HG03354 (cell line): ENCODE results near the gene CEACAM4.
A peak's percentile ranks its signal among the peaks of the same experiment; 100 is the strongest.

ENCODE experiments used
- ATAC-seq: cut with Tn5 transposase; IDR thresholded peaks from one replicate; pipeline ENCODE4 v1.9.1; 2021; ENCODE audit warnings: mild to moderate bottlenecking; ENCODE audit not compliant: unreplicated experiment, poor library complexity, severe bottlenecking

CEACAM4 gene

DNA sequence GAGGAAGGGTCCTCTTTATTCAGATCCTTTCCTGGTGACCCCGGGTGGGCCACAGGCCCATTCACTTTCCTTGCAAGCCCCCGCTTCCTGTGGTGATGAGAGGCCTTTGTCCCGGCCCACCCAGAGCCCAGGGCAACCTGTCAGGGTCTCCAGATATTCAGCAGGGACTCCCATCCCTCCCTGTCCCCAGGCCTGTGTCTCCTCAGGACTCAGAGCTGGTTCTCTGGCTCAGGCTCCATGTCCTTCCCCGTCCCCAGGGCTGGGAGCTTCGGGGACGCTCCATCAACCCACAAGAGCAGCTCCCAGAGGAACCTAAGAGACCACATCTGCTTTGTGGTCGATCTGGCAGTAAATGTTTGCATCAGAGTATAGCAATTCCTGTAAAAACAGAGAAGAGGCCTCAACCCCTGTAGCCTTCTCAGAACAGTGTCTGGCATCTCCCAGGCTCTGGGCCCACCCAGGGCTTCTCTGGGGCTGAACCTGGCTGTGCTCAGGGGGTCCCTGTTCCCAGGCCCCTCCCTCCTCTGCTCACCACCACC lies 7.8 kb downstream of the CEACAM4 start:
- ATAC-seq, result no peak

DNA sequence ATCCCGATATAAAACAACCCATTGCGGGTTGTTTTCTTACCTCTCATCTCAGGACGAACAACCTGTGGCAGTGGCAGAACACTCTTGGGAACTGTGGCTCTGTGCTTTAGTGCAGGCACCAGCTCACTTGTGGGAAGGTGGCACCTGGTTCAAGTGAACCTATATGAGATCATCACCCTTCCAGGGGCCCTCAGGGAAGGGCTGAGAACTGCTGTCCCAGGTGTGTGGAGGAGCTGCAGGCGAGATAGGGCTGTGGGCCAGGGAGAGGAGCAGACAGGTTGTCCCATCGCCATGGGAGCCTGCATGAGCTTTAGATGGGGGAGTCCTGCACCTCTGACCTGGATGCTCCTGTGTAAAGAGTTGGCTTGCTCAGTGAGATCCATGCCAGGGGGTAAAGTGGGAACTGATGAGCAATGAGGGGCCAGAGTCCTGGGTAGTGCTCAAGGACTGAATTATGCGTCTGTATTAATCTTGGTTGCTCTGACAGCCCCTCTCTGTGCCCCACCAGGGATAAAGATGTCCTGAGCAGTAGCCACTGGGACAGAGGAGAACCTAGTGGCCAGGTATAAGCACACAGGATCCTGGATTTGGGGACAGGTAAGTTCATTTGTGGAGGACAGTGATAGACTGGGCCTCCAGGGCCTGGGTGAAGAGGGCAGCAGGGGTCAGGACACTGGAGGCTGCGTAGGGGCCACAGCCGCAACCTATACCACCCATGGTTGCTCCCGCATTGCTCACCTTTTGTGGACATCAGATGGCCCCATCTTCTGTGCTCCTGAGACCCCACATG lies 8.7 kb downstream of the CEACAM4 start:
- no peak for ATAC-seq

DNA sequence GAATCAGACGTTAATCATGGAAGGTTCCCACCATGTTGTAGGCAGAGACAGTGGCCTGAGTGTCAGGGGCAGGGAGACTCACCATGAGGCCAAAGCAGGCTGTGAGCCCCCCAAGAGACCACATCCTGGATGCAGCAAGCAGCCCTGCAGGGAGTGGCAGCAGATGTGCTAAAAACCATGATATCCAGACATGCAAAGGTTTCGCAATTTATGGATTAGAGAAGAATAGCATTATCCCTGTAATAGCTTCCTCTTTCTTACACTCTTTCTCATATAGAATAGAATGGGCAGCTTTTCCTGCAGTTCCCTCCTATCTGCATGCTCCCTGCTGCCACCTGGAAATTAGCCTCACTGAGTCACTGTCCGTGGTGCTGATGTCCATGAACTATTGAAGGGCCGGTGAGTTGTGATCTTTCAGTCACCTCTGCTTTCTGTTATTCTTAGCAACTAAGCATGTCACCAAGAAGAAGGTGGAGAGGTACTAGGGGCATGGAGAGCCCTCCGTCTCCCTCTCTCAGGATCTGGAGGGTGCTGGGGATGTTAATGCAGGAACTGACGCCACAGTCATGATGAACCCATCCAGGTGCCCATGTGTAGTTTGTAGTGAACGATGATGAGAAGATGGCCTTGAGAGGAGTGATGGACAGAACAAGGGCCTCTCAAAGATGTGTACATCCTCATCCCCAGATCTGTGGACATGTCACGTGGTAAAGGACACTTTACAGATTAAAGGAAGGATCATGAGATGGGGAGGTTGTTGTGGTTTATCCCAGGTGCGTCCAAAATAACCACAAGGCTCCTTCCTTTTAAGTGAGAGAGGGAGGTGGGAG lies 9.9 kb downstream of the CEACAM4 start:
- no peak for ATAC-seq

DNA sequence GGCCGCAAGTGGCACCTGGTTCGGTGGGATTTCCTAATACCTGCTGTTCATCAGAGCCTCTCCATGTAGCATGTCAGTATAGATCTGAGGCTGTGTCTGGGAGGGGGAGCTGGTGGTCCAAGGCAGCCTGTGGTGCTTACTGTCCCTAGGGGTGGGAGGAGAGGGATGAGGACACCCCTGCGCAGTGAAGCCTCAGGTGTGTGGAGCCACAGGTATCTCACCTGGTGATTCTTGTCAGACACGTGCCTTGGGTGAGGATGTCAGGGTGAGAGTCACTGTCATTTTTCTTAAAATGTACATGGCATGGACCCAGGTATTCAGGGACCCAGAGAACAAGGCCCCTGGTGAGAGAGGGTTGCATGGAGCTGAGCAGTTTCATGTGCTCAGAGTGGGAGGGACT lies 11.7 kb downstream of the CEACAM4 start:
- ATAC-seq, result no peak

DNA sequence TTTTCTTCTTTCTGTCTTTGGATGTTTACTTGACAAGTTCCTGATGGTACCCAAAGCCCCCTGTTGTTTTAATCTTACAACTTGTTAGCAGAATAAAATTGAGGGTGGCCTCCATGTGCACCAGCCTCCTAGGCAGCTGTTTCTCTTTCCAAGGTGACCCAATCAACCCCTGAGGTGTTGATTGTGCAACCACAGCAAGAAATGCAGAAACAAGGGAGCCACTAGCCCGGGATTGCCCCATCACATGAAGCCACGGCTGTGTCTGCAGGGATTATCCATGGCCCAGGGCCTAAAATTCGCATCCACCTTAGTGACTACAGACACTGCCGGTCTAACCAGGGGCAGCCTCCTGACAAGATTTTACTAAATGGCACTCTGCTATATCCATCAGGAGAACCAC lies 14.4 kb downstream of the CEACAM4 start:
- ATAC-seq, result no peak

DNA sequence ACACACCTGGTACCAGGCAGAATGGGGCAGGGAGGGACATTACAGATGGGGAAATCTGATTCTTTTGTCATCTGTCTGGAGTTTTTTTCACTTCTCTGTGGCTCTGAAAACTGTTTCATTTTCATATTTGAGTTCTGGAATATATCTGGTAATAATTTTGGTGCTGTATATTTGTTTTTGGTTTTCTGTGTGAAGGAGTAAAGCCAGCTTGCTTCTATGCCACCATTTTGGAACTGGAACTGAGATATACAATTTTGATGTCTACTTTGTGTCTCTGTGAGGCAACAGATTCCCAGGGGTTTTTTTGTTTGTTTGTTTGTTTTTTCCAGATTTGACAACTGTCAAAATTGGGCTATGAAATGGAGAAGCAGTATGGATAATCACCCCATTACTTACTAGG lies 16.1 kb downstream of the CEACAM4 start:
- ATAC-seq, result no peak

DNA sequence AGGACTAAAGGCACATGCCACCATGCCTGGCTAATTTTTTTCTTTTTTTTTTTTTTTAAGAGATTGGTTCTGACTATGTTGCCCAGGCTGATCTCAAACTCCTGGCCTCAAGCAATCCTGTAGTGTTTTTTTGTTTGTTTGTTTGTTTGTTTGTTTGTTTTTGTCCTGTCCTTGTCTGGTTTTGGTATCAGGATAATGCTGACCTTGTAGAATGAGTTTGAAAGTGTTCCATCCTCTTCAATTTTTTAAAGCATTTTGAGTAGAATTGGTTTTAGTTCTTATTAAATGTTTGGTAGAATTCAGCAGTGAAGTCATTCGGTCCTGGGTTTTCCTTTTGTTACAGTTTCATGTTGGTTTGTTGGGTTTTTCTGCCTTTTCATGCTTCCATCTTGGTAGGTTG lies 19.2 kb downstream of the CEACAM4 start:
- ATAC-seq, result no peak

DNA sequence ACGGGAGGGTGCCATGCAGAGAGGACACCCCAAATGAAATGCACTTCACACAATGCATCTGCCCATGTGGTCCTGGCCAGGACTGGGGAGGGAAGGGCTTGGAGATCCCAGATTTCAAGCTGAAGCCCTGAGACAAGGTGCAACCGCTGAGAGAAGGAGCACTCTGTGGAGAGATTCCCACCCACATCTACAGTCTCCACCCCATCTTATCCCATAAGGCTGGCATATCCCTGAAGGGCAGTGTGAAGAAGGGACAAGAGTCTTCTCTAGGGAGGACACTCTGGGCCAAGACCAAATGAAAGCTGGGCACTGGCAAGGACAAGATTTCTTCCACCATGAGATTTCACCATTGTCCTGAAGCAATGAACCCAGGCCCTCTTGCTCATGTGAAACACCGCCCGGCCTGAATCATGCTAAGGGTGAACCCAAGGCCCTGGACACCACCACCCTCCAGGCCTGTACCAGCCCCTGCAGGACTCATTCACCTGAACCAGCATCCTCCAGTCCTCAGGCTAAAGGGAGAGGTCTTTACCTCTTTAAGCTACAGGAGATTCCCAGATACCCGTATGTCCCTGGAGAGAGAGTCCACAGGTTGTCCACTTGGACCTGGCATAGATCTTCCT lies 20.5 kb downstream of the CEACAM4 start:
- ATAC-seq, result no peak

DNA sequence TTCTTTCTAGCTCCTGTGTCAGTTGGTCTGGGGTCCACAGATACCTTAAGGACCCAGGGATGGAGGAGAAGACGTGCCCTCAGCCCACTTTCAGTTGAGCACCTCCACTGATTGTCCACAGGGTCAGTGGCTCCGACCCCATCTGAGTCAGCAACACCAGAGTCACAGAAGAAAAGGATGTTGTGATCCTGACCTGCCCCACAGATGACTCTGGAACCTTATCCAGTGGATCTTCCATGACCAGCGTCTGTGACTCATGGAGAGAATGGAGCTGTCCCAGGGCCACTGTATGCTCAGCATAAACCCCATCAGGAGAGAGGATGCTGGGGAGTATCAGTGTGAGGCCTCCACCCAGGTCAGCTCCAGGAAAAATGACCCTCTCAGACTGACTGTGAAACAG lies 22.0 kb downstream of the CEACAM4 start:
- no peak for ATAC-seq

DNA sequence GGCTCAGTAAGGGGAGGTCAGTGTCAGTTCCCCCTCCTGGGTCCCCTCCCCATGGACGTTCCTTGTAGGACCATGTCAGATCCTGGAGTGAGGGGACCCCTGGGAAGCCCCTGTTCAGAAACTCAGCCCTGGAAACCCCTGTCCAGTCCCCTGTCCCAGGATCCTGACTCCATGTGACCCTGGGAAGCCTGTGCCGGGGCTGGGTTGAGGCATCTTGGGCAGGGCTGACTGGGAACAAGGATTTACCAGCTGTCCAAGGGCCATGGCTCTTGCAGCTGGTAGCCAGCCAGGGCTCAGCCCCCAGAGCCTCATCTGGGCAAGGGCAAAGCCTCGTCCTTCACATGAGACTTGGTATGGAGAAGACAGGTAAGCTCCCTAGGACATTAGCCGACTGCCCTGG lies 25.1 kb downstream of the CEACAM4 start:
- ATAC-seq, result no peak

DNA sequence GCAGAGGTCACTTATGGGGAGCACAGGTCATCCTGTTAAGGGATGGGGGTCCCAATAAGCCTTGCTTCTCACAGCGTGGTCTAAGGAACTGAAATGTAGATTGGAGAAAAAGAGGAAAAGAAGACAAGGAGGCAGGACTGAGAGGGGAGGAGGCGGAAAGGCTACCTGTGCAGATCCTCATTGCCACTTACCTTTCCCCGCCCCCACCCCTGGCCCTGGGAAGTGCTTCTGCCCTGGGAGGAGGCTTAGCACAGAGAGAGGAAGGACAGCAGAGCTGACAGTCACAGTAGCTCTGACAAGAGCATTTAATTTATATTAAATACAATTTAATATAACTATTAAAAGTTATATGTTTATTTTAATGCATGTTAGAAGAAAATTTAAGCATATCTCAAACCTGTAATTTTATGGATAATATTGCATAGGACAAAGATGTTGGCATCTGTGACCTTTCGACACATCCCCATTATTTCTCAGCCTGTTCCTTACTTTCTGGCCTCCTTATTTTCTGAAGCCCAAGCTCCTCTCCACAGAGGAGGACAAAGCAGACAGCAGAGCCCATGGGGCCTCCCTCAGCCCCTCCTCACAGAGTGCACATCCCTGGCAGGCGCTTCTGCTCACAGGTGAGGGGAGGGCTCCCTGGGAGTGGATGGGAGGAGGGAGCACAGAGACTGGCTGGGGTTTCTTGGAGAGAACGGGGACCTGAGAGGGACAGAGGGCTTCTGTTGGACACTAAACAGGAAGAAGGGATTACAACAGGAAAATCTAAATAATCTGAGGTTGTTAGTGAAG lies 27.5 kb downstream of the CEACAM4 start:
- ATAC-seq, result no peak

DNA sequence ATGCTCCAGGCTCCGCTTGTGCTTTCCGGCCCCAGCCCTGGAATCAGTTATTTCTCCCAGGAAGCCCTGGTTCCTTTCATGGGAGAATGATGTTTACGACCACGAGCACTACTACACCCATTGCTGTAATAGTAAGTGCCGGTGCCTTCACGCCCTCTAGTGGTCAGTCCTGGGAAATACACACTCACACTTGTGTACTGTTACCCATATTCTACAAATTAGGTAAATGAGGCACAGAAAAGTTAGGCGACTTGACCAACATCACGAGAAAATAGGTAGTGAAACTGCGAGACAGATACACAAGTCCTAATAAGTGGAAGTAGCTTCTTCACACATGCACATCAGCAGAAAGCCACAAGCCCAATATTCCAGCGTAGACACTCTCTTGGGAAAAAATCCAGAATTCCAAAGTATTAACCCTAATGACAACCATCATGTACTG lies 29.3 kb downstream of the CEACAM4 start:
- no peak for ATAC-seq

DNA sequence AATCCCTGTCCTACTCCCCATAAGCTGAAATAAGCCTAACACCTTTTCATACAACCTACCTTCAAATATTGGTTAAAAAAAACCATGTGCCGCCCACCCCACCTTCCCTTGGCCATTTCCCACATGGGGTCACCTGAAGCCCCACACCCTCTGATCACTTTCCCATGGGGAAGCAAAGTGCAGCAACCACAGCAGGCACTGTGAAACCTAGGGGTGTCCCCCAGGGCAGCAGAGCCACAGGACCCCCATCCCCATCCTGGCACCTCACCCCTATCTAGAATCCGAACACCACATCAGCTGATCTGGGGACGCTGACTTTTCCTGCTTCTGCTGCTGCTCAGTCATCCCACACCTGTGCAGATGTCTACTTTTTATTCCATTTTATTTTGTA lies 31.0 kb downstream of the CEACAM4 start:
- no peak for ATAC-seq

DNA sequence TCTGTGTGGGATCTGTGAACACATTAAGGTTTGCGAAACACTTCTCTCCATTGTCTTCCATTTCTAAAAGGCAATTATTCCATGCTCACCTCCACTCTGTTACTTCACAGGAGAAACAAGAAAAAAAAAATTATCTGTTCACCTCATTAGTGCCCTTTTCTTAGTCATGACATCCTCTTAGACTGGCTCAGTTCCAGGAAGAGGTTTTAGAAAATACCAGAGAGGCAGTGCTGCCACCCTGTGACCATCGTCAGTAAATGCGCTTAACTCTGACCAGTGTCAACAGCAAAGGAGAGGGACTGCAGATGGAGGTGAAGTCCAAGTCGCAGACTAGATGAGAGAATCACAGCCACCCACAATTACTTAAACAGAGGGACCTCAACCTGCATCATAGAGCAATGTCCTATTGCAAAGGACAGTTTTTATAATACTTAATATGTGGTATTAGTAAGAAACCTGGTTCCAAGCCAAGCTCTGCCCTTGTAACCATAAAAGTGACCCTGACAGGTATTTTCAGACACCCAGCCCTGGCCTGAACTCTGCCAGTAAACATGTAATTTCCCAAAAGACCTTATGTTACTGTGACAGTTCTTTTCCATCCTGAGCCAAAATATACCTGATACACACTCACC lies 31.5 kb downstream of the CEACAM4 start:
- peak; percentile 65 for ATAC-seq

DNA sequence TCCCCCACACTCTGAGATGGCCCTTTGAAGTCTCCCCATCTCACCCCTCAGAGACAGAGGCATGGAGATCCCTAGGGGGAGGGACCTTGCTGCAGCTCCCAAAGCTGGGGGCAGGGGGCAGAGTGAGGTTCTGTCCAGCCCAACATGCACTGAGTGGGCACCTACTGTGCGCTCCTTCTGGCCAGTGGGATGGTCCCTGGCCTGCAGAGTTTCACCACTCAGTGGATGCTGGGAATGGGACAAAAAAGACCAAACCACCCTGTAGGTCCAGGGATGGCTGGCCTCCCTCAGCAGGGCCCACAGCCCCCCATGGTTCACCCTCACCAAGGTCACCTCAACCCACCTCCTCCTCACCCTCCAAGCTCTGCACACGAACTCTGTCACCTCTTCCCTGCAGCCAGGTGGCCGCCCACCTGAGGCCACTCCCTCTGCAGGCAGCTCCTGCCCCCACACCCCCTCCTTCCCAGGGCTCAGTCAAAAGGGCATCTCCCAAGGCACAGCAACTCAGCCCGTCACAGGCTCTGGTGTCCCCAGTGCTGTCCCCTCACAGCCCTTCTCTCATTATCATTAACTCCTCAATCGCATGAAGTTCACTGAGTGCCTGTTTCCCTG lies 34.8 kb downstream of the CEACAM4 start:
- ATAC-seq, result no peak

DNA sequence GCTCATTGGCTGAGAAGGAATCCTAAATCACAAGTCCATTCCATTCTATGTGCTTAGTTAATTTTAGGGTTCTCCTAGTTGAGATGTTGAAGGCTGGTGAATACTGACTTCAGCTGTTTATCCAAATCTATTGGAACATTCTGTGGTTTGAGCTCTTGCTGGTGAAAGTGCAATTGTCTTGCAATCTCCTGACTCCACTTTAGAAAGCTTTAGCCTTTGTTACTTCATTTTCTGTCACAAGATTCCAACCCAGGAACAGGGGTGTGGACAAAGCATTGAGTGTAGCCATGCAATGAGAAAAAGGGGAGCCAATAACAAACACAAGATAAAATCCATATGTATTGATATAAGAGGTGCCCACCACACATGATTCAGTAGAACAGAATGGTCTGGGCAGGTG lies 35.9 kb downstream of the CEACAM4 start:
- no peak for ATAC-seq

DNA sequence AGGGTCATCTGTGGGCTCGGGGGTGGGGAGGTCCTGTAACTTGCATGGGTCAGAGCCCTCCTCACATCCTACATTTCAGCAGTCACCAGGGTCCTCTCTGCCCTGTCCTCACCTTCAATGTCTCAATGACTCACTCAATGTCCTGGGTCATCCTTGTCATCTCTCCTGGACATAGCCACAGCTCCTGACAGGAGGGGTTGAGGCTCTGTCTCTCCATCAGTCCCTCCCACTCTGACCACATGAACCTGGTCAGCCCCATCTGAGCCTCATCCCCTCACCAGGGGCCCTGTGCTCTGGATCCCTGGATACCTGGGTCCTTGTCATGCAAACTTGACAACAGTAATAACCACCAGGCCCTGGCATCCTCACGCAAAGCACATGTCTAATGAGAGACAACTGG lies 37.5 kb downstream of the CEACAM4 start:
- ATAC-seq, result no peak

DNA sequence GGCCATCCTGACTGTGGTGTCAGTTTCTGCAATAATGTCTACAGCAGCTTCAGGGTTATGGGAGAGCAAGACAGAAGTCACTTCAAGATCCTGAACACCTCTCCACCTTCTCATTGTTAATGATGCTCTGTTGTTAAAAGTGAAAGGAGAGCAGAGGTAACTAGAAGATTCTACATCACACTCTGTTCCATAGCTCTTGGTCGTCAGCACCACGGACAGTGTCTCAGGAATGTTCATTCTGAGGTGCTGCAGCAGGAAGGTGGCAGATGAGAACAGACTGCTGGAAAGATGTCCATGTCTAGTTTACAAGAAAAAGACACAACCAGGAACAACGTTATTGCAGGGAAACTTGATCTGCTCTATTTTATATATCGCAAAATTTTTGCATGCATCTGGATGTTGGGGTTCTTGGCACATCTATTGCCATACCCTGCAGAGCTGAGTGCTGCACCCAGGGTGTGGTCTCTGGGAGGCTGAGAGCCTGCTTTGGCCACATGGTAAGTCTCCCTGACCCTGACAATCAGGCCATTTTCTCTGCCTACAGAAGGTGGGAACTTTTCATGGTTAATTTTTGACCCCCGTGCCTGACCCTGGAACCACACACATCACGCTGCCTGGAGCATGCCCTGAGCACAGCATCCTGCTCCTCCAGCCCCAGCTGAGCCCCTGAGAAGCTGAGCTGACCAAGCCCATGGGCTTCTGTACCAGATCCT lies 38.2 kb downstream of the CEACAM4 start:
- no peak for ATAC-seq
